HCT116 (cell line): ENCODE data around the gene CRIM1.

Source experiments
- CBX3 ChIP-seq: IDR thresholded peaks from 2 replicates; pipeline ENCODE4 v1.6.1; 2012; ENCODE audit warnings: low read depth
- CEBPB ChIP-seq: IDR thresholded peaks from 2 replicates; pipeline ENCODE4 v1.6.1; 2012; ENCODE audit warnings: low read depth
- EZH2phosphoT487 ChIP-seq: fragments of 200-600 bp; IDR thresholded peaks from 2 replicates; pipeline ENCODE4 v1.6.1; 2018; ENCODE audit warnings: antibody characterized with exemption, borderline replicate concordance
- POLR2A ChIP-seq: IDR thresholded peaks from 2 replicates; pipeline ENCODE4 v1.7.0; 2011; ENCODE audit warnings: borderline replicate concordance; ENCODE audit not compliant: insufficient read depth, insufficient read length; ENCODE audit errors: extremely low read depth
- POLR2AphosphoS5 ChIP-seq: IDR thresholded peaks from 2 replicates; pipeline ENCODE4 v1.6.1; 2011; ENCODE audit warnings: mild to moderate bottlenecking, low read depth, low read length, moderate library complexity
- ZFX ChIP-seq: fragments of 450-650 bp; IDR thresholded peaks from 2 replicates; pipeline ENCODE4 v1.6.1; 2017
- TF ChIP-seq, protein P1 (sequence below), 3 experiments: fragments of 200-600 bp in 1 of 3; sonication (generic) in 1 of 3; IDR thresholded peaks in 2 of 3; conservative IDR thresholded peaks in 1 of 3; 2 replicates each; pipeline ENCODE4 v1.5.1; 2012 to 2017; ENCODE audit warnings: low read depth in 2 of 3, low read length in 2 of 3, antibody characterized with exemption in 1 of 3, borderline replicate concordance in 1 of 3, control low read depth in 1 of 3, mild to moderate bottlenecking in 1 of 3, mixed read lengths in 1 of 3, mixed run types in 1 of 3, moderate library complexity in 1 of 3; ENCODE audit not compliant: insufficient read depth in 1 of 3
- TF ChIP-seq, protein P2 (sequence below): IDR thresholded peaks from 2 replicates; pipeline ENCODE4 v1.6.1; 2012; ENCODE audit warnings: low read depth
- TF ChIP-seq, protein P3 (sequence below): IDR thresholded peaks from 2 replicates; pipeline ENCODE4 v1.6.1; 2012

GRCh38 chr2:36406296-36406695, 50.7 kb downstream of the CRIM1 start:
- no peak for TF ChIP-seq EZH2phosphoT487
- TF ChIP-seq, protein P1, sequence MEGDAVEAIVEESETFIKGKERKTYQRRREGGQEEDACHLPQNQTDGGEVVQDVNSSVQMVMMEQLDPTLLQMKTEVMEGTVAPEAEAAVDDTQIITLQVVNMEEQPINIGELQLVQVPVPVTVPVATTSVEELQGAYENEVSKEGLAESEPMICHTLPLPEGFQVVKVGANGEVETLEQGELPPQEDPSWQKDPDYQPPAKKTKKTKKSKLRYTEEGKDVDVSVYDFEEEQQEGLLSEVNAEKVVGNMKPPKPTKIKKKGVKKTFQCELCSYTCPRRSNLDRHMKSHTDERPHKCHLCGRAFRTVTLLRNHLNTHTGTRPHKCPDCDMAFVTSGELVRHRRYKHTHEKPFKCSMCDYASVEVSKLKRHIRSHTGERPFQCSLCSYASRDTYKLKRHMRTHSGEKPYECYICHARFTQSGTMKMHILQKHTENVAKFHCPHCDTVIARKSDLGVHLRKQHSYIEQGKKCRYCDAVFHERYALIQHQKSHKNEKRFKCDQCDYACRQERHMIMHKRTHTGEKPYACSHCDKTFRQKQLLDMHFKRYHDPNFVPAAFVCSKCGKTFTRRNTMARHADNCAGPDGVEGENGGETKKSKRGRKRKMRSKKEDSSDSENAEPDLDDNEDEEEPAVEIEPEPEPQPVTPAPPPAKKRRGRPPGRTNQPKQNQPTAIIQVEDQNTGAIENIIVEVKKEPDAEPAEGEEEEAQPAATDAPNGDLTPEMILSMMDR (IDR thresholded peaks at IDR 0.05 in 2 of 3, conservative IDR thresholded peaks at IDR 0.05 in 1 of 3; ENCODE audit: borderline replicate concordance in 1 of 3, insufficient read depth in 1 of 3, low read depth in 2 of 3, low read length in 2 of 3) = no peak
- TF ChIP-seq POLR2AphosphoS5 = no peak
- TF ChIP-seq, protein P2, sequence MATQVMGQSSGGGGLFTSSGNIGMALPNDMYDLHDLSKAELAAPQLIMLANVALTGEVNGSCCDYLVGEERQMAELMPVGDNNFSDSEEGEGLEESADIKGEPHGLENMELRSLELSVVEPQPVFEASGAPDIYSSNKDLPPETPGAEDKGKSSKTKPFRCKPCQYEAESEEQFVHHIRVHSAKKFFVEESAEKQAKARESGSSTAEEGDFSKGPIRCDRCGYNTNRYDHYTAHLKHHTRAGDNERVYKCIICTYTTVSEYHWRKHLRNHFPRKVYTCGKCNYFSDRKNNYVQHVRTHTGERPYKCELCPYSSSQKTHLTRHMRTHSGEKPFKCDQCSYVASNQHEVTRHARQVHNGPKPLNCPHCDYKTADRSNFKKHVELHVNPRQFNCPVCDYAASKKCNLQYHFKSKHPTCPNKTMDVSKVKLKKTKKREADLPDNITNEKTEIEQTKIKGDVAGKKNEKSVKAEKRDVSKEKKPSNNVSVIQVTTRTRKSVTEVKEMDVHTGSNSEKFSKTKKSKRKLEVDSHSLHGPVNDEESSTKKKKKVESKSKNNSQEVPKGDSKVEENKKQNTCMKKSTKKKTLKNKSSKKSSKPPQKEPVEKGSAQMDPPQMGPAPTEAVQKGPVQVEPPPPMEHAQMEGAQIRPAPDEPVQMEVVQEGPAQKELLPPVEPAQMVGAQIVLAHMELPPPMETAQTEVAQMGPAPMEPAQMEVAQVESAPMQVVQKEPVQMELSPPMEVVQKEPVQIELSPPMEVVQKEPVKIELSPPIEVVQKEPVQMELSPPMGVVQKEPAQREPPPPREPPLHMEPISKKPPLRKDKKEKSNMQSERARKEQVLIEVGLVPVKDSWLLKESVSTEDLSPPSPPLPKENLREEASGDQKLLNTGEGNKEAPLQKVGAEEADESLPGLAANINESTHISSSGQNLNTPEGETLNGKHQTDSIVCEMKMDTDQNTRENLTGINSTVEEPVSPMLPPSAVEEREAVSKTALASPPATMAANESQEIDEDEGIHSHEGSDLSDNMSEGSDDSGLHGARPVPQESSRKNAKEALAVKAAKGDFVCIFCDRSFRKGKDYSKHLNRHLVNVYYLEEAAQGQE = no peak
- TF ChIP-seq CEBPB = no peak
- TF ChIP-seq ZFX = no peak
- TF ChIP-seq, protein P3, sequence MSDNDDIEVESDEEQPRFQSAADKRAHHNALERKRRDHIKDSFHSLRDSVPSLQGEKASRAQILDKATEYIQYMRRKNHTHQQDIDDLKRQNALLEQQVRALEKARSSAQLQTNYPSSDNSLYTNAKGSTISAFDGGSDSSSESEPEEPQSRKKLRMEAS = no peak
- TF ChIP-seq POLR2A = no peak
- TF ChIP-seq CBX3 = no peak
